GM19023 (cell line): Measurements from ENCODE around the gene MICALL1.
"Not testable (repeated sequence)": the region's sequence is repeated elsewhere in the genome, so short reads cannot be mapped to it uniquely, and the experiment has no call there.

Source experiments
- ATAC-seq: cut with Tn5 transposase; IDR thresholded peaks from one replicate; pipeline ENCODE4 v1.9.1; 2021; ENCODE audit warnings: mild to moderate bottlenecking, moderate library complexity; ENCODE audit not compliant: unreplicated experiment

Gene MICALL1

DNA sequence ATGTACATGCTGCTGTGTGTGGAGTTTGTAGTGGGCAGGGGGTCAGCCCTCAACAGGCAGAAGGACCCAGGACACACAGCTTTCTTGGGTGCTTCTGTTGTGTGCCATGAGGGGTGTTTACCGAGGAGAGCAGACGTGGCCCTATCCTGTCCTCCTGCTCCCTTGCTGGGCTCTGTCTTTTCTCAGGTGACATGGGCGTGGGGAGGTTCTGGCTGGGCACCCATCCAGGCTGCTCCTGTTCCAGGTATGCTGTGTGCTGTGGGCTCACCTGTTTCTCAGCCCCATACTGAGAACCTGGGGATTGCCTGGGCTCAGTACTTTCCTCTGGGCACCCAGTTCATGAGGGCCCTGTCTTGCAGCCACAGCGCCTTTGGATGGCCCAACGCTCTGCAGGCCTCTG lies 23.3 kb downstream of the MICALL1 start:
- ATAC-seq: no peak

DNA sequence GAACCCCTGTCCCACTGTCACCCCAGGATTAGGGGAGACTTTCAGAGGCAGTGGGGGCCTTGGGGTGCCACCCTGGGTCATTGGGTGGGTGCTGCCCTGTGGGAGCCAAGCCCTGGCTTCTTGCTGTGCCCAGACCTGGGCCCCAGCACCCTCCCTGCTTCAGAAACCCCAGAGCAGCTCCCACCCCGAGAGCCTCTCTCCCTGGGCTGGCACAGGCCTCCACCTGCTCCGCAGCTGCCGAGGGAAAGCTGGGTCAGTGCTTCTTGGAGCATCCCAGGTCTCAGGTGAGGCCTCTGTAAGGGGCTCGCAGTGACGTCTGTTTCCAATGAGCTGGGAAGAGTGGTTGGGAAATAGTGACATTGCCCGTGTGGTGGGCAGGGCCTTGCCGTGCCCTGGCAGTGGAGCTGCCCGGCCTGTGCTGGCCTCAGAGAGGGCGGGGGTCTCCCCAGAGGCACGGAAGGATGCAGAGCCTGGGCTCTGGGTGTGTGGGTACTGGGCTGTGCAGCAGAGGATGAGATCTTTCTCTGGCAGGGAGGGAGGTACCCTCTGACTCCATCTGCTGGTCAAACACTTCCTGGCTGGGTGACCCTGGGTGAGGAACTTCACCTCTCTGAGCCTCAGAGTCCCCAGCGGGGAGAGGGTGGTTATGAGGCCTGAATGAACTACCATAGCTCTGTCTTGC lies 24.3 kb downstream of the MICALL1 start:
- no peak for ATAC-seq

DNA sequence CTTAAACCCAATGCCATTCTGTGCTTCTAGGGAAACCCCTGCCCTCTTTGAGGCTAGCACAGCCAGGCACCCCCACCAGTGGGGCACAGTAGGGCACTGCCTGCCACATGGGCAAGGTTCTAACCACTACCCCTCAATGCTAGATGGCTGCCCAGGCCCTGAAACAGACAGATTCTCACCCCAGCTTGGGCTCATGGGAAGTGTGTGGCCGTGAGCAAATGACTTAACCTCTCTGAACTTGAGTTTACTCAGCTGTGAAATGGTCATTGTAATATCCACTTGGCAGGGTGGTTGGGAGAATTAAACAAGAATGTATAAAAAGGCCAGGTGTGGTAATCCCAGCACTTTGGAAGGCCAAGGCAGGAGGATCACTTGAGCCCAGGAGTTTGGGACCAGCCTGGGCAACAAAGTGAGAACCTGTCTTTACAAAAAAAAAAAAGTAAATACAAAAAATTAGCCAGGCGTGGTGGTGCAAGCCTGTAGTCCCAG lies 24.9 kb downstream of the MICALL1 start:
- ATAC-seq: no peak

DNA sequence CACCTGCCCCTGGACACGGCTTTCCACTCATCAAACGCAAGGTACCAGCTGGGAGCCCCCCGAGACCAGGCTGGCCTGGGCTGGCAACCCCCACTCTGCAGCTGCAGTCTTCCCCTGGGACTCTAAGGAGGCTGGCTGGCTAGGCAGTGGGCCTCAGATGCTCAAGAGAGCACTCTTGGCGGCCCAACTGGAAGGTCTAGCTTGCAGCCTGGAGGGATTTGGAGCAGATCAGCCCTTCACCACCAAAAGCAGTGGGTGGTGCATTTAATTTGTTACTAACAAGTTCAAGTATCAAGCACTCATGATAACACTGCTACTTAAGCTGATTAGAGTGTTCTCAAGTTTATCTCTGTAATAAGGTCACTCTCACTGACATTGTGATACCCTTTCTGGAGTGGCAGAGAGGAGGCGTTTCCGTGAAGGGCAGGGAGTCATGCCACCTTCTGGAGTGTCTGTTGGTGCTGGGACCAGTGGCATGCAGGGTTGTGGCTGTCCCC lies 25.8 kb downstream of the MICALL1 start:
- ATAC-seq: no peak

DNA sequence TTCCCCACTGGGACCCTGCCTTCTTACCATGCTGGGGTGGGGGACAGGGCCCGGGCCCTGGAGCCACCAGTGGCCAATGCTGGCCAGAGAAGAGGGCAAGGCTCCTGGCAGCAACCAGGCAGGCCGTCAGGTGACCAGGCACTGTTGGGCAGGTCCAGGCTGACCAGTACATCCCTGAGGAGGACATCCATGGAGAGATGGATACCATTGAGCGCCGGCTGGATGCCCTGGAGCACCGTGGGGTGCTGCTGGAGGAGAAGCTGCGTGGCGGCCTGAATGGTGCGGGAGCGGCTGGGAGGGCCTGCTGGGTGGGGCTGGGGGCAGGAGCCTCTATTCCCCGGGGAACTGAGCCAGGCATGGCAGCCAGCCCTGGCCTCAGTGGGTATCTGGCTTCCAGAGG lies 26.3 kb downstream of the MICALL1 start:
- ATAC-seq: no peak

DNA sequence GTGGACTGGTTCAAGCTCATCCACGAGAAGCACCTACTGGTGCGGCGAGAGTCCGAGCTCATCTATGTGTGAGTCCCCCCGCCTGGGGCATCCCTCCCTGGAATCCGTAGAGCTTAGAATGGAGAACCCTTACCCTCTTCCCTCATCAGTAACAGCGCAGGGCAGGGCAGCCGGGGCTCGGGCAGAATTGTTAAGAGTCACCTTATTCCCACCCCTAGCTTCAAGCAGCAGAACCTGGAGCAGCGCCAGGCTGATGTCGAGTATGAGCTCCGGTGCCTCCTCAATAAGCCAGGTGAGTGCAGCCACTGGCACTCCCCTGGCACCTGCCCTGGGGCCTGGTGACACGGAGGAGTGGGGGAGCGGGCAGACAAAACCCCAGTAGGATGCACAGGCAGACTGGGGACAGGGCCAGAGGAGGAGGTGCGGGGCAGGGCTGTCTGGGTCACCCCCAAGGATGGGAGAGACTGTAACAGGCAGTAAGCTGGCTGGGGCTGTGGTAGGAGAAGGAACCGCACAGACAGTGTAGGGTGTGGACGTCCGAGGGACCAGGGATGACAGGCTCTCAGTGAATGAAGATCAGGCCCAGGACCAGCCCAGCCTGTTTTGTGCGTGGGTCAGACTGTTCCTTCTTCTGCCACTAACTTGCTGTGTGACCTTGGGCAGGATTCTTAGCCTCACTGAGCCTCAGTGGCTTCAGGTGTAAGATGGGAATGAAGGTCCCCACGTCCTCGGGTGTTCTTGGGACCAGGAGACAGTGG lies 26.9 kb downstream of the MICALL1 start:
- no peak for ATAC-seq

DNA sequence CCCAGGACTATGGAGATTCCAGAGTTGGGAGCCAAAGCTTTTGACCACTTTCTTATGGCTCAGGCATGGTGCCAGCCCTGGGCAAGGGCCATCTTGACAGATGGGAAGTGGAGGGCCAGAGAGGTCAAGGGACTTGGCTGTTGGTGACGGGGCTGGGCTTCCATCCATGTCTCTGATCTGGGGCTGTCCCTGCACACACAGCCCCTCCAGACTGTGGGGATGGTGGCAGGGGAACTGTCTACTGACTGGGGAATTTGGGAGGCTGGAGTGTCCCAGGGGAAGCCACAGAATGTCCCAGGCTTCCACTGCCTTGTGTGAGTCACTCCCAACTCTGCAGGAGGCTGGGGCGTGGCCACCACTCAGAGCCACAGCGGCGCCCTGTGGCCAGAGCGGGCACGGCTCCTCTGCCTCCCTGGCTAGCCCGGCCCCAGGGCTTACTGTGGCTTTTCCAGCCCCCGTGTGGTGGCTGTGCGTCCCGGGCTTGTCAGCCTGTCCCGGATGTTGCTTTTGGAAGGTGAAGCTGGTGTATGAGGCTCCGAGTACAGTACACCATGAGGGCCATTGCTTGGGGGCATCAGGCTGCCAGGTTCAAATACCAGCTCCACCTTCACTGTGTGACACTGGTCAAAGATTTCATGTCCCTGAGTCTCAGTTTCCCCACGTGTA lies 27.7 kb downstream of the MICALL1 start:
- peak; percentile 70 for ATAC-seq

DNA sequence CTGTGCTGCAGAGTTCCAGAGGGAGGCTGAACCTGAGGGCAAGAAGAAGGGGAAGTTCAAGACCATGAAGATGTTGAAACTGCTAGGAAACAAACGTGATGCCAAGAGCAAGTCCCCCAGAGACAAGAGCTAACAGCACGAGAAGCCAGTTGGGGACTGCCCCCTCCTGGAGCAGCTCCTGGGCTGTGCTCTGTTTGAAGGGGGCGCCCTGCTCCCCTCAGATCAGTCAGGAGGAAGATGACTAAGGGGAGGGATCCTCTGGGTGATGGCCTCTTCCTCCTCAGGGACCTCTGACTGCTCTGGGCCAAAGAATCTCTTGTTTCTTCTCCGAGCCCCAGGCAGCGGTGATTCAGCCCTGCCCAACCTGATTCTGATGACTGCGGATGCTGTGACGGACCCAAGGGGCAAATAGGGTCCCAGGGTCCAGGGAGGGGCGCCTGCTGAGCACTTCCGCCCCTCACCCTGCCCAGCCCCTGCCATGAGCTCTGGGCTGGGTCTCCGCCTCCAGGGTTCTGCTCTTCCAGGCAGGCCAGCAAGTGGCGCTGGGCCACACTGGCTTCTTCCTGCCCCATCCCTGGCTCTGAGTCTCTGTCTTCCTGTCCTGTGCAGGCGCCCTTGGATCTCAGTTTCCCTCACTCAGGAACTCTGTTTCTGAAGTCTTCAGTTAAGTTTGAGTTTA lies 34.7 kb downstream of the MICALL1 start:
- ATAC-seq: no peak

DNA sequence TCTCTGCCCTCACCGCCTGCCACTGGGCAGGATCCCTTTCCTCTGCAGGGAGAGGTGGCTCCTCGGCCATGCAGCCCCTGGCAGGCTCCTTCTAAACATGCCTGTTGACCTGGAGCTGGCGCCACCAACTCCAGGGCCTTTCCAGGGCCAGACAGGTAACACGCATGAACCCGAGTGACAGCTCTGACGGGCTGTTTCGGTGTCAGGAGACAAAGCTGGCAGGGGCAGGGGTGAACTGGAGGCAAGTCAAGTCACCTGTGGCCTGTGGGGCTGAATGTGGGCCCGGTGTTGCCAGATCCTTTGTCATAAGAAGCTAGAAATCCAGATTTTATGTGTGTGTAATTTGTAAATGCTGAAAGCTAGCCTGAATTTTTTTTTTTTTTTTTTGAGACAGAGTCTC lies 36.0 kb downstream of the MICALL1 start:
- ATAC-seq: no peak

DNA sequence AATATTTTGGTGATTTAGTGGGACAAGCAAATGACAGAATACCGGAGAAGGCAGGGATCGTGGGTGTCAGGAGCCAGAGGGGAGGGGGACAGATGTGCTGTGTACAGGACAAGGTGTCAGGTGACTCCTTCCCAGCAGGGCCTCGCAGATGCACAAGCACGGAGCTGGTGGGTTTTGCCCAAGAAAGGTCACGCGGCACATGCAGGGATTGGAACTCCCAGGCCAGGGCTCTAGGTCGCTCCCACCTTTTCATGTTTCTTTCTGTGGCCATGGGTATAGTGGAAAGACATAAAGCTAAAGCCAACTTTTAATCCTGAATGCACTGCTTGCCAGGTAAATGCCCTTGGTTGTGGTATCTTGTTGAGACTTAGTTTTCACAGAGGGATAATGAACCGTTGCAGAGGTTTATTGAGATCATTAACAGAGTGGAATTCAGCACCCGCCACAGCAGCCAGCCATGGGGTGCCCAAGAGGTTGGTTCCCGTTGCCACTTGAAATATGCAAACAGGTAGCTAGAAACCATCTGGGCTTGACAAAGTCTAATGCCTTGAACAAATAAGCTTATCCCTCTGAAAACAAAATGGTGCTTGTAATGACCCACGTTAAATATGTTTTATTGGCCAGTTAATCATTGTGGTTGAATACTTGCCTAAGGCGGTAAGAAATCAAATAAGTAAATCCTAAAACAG lies 37.2 kb downstream of the MICALL1 start:
- ATAC-seq: no peak

DNA sequence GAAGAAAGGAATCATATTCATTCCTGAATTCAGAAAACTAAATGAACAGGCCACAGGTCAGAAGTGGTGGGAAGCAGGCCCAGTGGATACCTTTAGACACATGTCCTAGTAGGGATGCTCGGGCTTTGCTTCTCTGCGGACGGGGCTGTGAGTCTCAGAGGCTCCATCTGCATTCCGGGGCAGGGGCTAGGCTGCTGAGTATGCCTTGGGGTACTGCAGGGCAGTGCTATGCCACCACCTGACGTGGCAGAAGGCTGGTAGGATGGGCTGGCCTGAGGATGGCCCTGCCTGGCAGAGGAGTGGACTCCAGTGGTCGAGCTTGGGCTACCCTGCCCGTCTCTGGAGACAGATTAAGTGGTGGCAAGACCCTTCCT lies 37.7 kb downstream of the MICALL1 start:
- no peak for ATAC-seq

DNA sequence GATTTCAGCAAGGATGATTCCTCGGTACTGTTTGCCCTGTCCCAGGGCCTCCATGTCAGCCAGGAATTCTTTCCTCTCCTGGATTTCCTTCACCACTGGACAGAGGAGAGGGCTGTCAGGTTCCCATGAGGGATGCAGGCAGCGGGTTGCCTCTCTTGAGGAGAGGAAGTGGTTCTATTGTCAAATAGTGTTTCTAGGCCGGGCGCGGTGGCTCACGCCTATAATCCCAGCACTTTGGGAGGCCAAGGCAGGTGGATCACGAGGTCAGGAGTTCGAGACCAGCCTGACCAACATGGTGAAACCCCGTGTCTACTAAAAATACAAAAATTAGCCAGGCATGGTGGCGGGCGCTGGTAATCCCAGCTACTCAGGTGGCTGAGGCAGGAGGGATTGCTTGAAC lies 38.3 kb downstream of the MICALL1 start:
- not testable (repeated sequence) for ATAC-seq

DNA sequence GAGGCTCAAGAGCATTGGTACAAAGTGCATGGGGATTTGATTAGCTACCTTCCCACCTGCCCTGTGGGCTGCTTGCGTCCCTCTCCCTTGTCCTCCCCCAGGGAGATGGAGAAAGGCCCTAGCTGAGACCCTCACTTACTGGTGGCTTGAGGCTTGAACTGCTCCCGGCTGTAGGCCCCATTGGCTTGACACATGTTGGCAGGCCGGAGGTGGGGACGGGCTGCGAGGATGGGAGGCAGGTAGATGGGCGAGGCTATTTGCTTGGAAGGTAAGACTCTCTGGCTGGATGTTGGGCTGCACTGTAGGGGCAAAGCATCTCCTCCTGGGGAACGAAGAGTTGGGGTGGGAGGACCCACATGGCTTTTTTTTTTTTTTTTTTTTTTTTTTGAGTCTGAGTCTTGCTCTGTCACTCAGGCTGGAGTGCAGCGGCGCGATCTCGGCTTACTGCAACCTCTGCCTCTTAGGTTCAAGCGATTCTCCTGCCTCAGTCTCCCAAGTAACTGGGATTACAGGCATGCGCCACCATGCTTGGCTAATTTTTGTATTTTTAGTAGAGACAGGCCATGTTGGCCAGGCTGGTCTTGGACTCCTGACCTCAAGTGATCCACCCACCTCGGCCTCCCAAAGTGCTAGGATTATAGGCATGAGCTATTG lies 41.2 kb downstream of the MICALL1 start:
- ATAC-seq: not testable (repeated sequence)

DNA sequence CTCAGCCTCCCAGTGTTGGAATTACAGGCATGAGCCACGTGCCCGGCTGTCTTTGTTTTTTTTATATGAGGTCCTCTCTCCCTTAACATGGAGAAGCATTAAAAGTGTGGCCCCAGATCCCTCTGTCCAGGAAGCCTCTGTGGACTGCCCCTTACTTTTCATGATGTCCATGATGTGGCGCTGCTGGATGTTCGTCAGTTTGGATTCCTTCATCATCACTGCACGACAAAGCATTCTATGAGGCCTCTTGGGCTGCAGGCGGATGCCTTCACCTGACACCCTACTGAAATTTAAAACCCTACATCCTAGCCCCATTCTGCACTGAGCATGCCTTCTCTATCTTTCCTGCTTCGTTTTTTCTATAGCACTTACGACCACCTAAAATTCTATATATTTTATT lies 45.2 kb downstream of the MICALL1 start:
- ATAC-seq: no peak

DNA sequence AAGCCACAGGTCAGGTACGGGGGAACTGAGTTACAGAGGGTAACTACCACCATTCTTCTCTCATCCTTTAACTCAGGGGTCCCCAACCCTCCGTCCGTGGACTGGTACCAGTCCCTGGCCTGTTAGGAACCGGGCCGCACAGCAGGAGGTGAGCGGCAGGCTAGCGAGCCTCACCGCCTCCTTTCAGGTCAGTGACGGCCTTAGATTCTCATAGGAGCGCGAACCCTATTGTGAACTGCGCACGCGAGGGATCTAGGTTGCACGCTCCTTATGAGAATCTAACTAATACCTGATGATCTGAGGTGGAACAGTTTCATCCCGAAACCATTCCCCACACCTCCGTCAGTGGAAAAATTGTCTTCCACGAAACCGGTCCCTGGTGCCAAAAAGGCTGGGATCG lies 46.5 kb downstream of the MICALL1 start:
- ATAC-seq: not testable (repeated sequence)

DNA sequence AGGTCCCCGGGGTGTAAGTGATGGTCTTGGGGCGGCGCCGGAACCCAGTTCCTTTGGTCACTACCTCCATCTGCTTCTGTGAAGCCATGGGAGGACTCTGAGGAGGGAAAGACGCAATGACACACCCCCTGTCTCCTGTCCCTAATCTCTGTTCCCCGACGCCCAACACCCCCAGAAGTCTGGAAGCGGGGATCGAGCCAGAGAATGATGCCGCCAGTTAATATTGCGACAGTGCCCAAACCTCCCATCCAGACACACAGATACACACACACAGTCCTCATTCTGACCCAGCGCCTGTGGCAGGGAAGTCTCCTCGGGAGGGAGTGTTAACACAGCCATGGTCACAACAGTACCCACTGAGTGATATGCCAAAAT lies 47.0 kb downstream of the MICALL1 start:
- ATAC-seq: no peak

DNA sequence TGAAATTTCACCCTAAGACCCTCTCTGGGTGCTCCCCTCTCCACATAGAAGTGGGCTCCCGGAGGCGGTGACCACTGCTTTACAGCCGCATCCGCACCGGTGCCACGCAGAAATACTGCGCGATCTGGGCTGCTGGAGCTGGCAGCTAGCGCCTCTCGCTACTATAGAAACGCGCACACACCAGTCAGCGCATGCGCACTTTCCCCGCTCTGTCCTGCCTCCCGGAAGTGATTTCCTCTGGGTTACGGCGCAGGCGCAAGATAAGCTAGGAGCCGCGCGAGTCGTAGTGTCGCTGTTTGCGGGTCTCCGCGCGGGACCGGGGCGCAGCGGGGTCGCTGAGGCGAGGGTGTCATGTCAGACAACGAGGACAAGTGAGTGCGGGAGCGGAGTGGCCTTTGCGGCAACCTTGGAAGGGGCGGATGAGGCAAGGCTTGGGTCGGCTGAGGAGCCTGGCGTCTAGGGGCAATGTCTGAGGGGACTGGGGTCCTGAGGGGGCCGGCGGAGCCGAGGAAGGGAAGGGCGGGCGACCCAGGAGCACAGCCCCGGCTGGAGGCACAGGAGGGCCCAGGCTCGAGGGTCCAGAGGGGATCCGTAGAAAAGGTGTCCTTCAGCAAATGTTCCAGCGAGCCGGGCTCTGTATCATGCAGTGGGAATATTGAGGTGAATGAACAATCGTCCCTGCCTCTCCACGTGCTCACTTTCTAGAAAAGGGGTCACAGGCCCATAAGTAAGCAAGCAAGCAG lies 47.5 kb downstream of the MICALL1 start, which contains the start of the genes C22orf23 and POLR2F:
Gene C22orf23 (minus strand): TSS at position 165 of the 743 bp plus-strand sequence. CDS start 452 bp downstream, outside the sequence.
Gene POLR2F (plus strand): TSS at position 263 of the 743 bp plus-strand sequence. CDS start 89 bp downstream, at position 352.
- ATAC-seq: peak; percentile 80

DNA sequence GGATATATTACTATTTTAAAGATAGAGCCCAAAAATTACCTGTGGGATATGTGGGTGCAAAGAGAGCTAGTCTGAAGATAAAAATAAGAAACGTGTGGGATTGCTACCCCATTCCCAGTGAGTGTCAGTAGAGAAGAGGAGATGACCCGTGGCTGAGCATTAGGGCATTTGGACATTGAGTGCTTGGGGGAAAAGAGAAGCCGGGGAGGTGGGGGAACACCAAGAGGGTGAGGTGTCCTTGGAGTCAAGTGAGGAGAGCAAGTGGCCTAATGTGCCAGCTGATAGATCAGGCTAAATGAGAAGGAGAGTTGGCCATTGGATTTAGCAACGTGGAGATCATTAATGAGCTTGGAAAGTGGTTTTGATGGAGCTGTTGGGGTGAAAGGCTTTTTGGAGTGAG lies 48.6 kb downstream of the MICALL1 start:
- ATAC-seq: no peak

DNA sequence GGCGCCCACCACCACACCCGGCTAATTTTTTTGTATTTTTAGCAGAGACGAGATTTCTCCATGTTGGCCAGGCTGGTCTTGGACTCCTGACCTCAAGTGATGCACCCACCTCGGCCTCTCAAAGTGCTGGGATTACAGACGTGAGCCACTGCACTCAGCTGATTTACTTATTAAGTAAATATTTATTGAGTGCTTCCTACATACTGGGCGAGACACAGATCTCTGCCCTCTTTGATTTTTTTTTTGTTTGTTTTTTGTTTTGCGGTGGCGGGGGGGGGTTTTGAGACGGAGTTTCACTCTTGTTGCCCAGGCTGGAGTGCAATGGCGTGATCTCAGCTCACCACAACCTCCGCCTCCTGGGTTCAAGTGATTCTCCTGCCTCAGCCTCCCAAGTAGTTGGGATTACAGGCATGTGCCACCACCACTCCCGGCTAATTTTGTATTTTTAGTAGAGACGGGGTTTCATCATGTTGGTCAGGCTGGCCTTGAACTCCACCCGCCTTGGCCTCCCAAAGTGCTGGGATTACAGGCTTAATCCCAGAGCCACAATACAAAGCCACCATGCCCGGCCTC lies 49.8 kb downstream of the MICALL1 start:
- not testable (repeated sequence) for ATAC-seq
